Measurements from ENCODE around the gene PER3. TPM values are rescaled to one million over a fixed set of nuclear protein-coding genes. Genes with fewer than 3 reads are reported as not detected.

Gene PER3
- total and polyA plus RNA-seq, 9 of the 15 experiments (the other 6 are each of a cell fraction or from before 2014, with no cell fraction given) = 11.9 to 22.5 (median 14.6) TPM

DNA sequence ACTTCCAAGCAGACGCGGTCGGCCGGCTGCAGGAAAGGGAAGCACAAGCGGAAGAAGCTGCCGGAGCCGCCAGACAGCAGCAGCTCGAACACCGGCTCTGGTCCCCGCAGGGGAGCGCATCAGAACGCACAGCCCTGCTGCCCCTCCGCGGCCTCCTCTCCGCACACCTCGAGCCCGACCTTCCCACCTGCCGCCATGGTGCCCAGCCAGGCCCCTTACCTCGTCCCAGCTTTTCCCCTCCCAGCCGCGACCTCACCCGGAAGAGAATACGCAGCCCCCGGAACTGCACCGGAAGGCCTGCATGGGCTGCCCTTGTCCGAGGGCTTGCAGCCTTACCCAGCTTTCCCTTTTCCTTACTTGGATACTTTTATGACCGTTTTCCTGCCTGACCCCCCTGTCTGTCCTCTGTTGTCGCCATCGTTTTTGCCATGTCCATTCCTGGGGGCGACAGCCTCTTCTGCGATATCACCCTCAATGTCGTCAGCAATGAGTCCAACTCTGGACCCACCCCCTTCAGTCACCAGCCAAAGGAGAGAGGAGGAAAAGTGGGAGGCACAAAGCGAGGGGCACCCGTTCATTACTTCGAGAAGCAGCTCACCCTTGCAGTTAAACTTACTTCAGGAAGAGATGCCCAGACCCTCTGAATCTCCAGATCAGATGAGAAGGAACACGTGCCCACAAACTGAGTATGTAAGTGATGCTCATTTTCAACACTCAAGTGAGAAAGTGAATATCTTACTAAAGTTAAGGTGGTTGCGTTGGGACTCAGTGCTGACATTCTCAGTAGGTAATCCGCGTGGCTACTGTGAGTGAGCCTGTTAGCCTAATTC is 43.2 kb downstream of the PER3 start:
- H3K27me3 ChIP-seq (ENCODE audit: control insufficient read depth in 2 of 2, insufficient read depth in 2 of 2, low read length in 2 of 2) = no peaks in the 10 kb centered on the region
- H3K9ac ChIP-seq (ENCODE audit: insufficient read depth in 1 of 2, low read depth in 2 of 2, low read length in 2 of 2) = peak overlapping the region; percentile 65 to 90
- H4K20me1 ChIP-seq (replicated peaks; ENCODE audit: control insufficient read depth, insufficient read depth, low read length) = no peaks in the 10 kb centered on the region
- intact Hi-C loops (cut with micrococcal nuclease) (no loop called here), in situ Hi-C loops (cut with MboI) (no loop called here)
- H3K9me1 ChIP-seq (ENCODE audit: control insufficient read depth, insufficient read depth, low read length) = no peaks in the 10 kb centered on the region
- peak overlapping the region; percentile 94 for H2AFZ ChIP-seq (ENCODE audit: low read depth, low read length)
- peaks cover 25% of the 10 kb centered on the region for H3K36me3 ChIP-seq (ENCODE audit: control insufficient read depth, insufficient read depth, low read length)
- BruUV-seq (replicated peaks) = no TSS peak
- peak overlapping the region; percentile 52 for H3K4me3 ChIP-seq
- peak overlapping the region; percentile 84 for H3K27ac ChIP-seq (ENCODE audit: extremely low read depth, low read depth, low read length)
- H3K4me2 ChIP-seq (ENCODE audit: insufficient read depth, low read length) = peak overlapping the region; percentile 90
- peak; percentile 83 for FAIRE-seq
- peak; percentile 90 for ATAC-seq
- WGBS (ENCODE audit: insufficient coverage, low coverage, missing lambda C conversion rate) = 32% methylated on average over 39 of the region's 39 CpGs
- CTCF ChIA-PET (ENCODE audit: low intra/inter-chr PET ratio) = no interaction called here
- peak; percentile 68 to 80 (median 70) for DNase-seq (ENCODE audit: extremely low read depth in 1 of 4, low spot score in 3 of 4)
- H3K79me2 ChIP-seq (ENCODE audit: control insufficient read depth, insufficient read depth, low read length) = peaks cover 56% of the 10 kb centered on the region
- H3K4me1 ChIP-seq (replicated peaks in 1 of 2; ENCODE audit: control insufficient read depth in 2 of 2, insufficient read depth in 2 of 2, low read length in 2 of 2) = peaks cover 0 to 4% of the 10 kb centered on the region in 2 experiments; a peak in 3 of 5 replicates
- POLR2A ChIA-PET = interaction anchor here (0.7 to 1.1 kb wide), 2 partner anchors 8 to 16 kb away, joined by 3 read pairs; no protein-coding TSS in a partner anchor
- H3K9me3 ChIP-seq (replicated peaks; ENCODE audit: control insufficient read depth, insufficient read depth, low read depth, low read length) = no peaks in the 10 kb centered on the region
- TF ChIP-seq ZKSCAN1 (IDR thresholded peaks at IDR 0.05; ENCODE audit: low read depth, low read length) (no peak), ZNF57 (CRISPR knock-in tag; IDR thresholded peaks at IDR 0.05) (no peak), CHD4 (IDR thresholded peaks at IDR 0.05; ENCODE audit: insufficient read depth, insufficient replicate concordance, low read depth, low read length, poor library complexity, severe bottlenecking) (no peak), RFX7 (CRISPR knock-in tag; IDR thresholded peaks at IDR 0.05) (no peak), GABPB1 (CRISPR knock-in tag; IDR thresholded peaks at IDR 0.05) (peak; percentile 93), ETV5 (CRISPR knock-in tag; IDR thresholded peaks at IDR 0.05; ENCODE audit: low read depth) (peak; percentile 71; the same call in 1 of the 2 replicates), PRPF4 (IDR thresholded peaks at IDR 0.05; ENCODE audit: insufficient read depth, low read depth, low read length, poor library complexity, severe bottlenecking) (no peak), SAFB (IDR thresholded peaks at IDR 0.05; ENCODE audit: borderline replicate concordance, low read depth, low read length) (no peak), ZNF41 (CRISPR knock-in tag; conservative IDR thresholded peaks at IDR 0.05) (0 out of 2 replicates have a peak, but pooled peaks have one; percentile 47)
- TF ChIP-seq, protein P1, sequence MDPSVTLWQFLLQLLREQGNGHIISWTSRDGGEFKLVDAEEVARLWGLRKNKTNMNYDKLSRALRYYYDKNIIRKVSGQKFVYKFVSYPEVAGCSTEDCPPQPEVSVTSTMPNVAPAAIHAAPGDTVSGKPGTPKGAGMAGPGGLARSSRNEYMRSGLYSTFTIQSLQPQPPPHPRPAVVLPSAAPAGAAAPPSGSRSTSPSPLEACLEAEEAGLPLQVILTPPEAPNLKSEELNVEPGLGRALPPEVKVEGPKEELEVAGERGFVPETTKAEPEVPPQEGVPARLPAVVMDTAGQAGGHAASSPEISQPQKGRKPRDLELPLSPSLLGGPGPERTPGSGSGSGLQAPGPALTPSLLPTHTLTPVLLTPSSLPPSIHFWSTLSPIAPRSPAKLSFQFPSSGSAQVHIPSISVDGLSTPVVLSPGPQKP (CRISPR knock-in tag; IDR thresholded peaks at IDR 0.05) = no peak
- TF ChIP-seq, protein P2, sequence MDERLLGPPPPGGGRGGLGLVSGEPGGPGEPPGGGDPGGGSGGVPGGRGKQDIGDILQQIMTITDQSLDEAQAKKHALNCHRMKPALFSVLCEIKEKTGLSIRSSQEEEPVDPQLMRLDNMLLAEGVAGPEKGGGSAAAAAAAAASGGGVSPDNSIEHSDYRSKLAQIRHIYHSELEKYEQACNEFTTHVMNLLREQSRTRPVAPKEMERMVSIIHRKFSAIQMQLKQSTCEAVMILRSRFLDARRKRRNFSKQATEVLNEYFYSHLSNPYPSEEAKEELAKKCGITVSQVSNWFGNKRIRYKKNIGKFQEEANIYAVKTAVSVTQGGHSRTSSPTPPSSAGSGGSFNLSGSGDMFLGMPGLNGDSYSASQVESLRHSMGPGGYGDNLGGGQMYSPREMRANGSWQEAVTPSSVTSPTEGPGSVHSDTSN (CRISPR knock-in tag; IDR thresholded peaks at IDR 0.05; ENCODE audit: low read depth) = no peak
- TF ChIP-seq, protein P2 (tag; conservative IDR thresholded peaks at IDR 0.05; ENCODE audit: low read depth) = no peak

All from K562 (cell line).